Measurements from ENCODE around the gene ST8SIA6. TPM values are rescaled to one million over a fixed set of nuclear protein-coding genes. Genes with fewer than 3 reads are reported as not detected.
A peak's percentile ranks its signal among the peaks of the same experiment; 100 is the strongest.

ST8SIA6 gene
- total and polyA plus RNA-seq, 10 of the 15 experiments (the other 5 are each of a cell fraction or from before 2014, with no cell fraction given) = 0.22 TPM; not detected in 9

DNA sequence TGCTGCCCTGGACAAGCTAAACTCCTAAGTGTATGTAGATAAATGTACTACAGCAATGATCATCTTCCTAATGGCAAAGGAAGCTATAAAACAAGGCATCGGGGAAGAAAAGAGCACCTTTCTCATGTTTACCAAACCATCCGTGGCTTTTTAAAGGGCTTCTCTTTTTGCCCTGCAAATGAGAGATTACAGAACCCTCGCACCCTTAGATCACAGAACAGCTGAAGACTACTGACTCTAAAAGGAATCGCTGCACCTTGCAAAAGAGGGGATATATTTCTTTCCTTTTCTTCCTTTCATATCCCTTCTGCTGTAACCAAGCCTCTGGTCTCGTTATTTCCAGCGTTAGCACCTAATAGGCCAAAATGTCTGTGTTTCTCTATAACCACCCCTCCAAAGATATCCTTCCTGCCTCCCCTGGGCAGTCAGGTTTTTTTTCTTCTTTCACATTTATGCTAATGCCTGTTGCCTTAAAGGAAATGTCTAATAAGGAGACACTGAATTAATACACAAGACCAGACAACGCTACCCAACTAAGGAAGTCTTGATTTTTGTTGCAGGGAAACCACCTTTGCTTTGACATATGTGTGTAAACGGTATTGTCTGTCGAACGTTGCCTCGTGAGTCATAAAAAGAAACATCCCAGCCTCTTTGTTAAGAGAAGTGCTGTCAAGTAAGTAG is 10.5 kb downstream of the ST8SIA6 start (continued):
- TF ChIP-seq, protein P1, sequence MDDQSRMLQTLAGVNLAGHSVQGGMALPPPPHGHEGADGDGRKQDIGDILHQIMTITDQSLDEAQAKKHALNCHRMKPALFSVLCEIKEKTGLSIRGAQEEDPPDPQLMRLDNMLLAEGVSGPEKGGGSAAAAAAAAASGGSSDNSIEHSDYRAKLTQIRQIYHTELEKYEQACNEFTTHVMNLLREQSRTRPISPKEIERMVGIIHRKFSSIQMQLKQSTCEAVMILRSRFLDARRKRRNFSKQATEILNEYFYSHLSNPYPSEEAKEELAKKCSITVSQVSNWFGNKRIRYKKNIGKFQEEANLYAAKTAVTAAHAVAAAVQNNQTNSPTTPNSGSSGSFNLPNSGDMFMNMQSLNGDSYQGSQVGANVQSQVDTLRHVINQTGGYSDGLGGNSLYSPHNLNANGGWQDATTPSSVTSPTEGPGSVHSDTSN (IDR thresholded peaks at IDR 0.05; ENCODE audit: insufficient replicate concordance, low read depth, low read length) = no peak
- TF ChIP-seq WRNIP1 (IDR thresholded peaks at IDR 0.05; ENCODE audit: borderline replicate concordance, low read depth, low read length) (no peak), CHD2 (IDR thresholded peaks at IDR 0.05; ENCODE audit: borderline replicate concordance, low read depth, low read length) (no peak), GABPA (IDR thresholded peaks at IDR 0.05; ENCODE audit: low read depth) (no peak), IRF4 (IDR thresholded peaks at IDR 0.05; ENCODE audit: low read depth, low read length) (peak; percentile 76; the same call in 1 of the 2 replicates), JUNB (IDR thresholded peaks at IDR 0.05) (peak; percentile 65), TBL1XR1 (IDR thresholded peaks at IDR 0.05; ENCODE audit: low read depth, low read length) (no peak), POLR2AphosphoS2 (IDR thresholded peaks at IDR 0.05; ENCODE audit: low read depth, low read length) (no peak), MEF2A (IDR thresholded peaks at IDR 0.05; ENCODE audit: insufficient read depth, low read depth, low read length) (0 out of 2 replicates have a peak, but pooled peaks have one; percentile 22), MEF2B (IDR thresholded peaks at IDR 0.05; ENCODE audit: partially characterized antibody, poor library complexity, severe bottlenecking) (no peak), NR2C2 (IDR thresholded peaks at IDR 0.05; ENCODE audit: borderline replicate concordance, control insufficient read depth, insufficient read length, low read depth) (no peak), POU2F2 (IDR thresholded peaks at IDR 0.05; ENCODE audit: borderline replicate concordance, low read depth, low read length) (peak; percentile 37; the same call in 1 of the 3 replicates), ESRRA (IDR thresholded peaks at IDR 0.05; ENCODE audit: low read length) (no peak), RELA (IDR thresholded peaks at IDR 0.05; ENCODE audit: borderline replicate concordance, partially characterized antibody) (no peak), PML (IDR thresholded peaks at IDR 0.05; ENCODE audit: low read length) (no peak), NR2C1 (IDR thresholded peaks at IDR 0.05) (no peak), CHD1 (IDR thresholded peaks at IDR 0.05; ENCODE audit: low read depth, low read length) (no peak), CREM (IDR thresholded peaks at IDR 0.05; ENCODE audit: low read depth) (0 out of 2 replicates have a peak, but pooled peaks have one; percentile 26), BHLHE40 (IDR thresholded peaks at IDR 0.05; ENCODE audit: borderline replicate concordance in 1 of 2, low read depth in 2 of 2, low read length in 1 of 2) (no peak; a peak in 1 of 4 replicates), EED (IDR thresholded peaks at IDR 0.05; ENCODE audit: low read depth) (no peak), ETV6 (conservative IDR thresholded peaks at IDR 0.05 in 1 of 2, IDR thresholded peaks at IDR 0.05 in 1 of 2; ENCODE audit: borderline replicate concordance in 1 of 2, low read depth in 1 of 2) (no peak)
- TF ChIP-seq, protein P2, sequence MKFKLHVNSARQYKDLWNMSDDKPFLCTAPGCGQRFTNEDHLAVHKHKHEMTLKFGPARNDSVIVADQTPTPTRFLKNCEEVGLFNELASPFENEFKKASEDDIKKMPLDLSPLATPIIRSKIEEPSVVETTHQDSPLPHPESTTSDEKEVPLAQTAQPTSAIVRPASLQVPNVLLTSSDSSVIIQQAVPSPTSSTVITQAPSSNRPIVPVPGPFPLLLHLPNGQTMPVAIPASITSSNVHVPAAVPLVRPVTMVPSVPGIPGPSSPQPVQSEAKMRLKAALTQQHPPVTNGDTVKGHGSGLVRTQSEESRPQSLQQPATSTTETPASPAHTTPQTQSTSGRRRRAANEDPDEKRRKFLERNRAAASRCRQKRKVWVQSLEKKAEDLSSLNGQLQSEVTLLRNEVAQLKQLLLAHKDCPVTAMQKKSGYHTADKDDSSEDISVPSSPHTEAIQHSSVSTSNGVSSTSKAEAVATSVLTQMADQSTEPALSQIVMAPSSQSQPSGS (IDR thresholded peaks at IDR 0.05; ENCODE audit: low read length) = peak; percentile 69; the same call in 1 of the 2 replicates
- TF ChIP-seq, protein P3, sequence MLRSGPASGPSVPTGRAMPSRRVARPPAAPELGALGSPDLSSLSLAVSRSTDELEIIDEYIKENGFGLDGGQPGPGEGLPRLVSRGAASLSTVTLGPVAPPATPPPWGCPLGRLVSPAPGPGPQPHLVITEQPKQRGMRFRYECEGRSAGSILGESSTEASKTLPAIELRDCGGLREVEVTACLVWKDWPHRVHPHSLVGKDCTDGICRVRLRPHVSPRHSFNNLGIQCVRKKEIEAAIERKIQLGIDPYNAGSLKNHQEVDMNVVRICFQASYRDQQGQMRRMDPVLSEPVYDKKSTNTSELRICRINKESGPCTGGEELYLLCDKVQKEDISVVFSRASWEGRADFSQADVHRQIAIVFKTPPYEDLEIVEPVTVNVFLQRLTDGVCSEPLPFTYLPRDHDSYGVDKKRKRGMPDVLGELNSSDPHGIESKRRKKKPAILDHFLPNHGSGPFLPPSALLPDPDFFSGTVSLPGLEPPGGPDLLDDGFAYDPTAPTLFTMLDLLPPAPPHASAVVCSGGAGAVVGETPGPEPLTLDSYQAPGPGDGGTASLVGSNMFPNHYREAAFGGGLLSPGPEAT (IDR thresholded peaks at IDR 0.05; ENCODE audit: low read depth) = peak; percentile 67; the same call in 1 of the 2 replicates
- TF ChIP-seq, protein P4, sequence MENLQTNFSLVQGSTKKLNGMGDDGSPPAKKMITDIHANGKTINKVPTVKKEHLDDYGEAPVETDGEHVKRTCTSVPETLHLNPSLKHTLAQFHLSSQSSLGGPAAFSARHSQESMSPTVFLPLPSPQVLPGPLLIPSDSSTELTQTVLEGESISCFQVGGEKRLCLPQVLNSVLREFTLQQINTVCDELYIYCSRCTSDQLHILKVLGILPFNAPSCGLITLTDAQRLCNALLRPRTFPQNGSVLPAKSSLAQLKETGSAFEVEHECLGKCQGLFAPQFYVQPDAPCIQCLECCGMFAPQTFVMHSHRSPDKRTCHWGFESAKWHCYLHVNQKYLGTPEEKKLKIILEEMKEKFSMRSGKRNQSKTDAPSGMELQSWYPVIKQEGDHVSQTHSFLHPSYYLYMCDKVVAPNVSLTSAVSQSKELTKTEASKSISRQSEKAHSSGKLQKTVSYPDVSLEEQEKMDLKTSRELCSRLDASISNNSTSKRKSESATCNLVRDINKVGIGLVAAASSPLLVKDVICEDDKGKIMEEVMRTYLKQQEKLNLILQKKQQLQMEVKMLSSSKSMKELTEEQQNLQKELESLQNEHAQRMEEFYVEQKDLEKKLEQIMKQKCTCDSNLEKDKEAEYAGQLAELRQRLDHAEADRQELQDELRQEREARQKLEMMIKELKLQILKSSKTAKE (IDR thresholded peaks at IDR 0.05; ENCODE audit: low read depth, poor library complexity, severe bottlenecking) = peak; percentile 57

Measured in GM12878 (cell line).